Measurements from ENCODE around the gene CORO2B.

The CORO2B gene

GRCh38 chr15:68617777-68618176 lies 39.0 kb downstream of the CORO2B start:
- Histone ChIP-seq H3K27me3 (replicated peaks; ENCODE audit: insufficient read depth, low read length) (no peaks in the 10 kb centered on the region), H3K9ac (ENCODE audit: low read length) (no peak overlapping the region), H3K9me2 (replicated peaks; ENCODE audit: insufficient read depth, low read length) (no peaks in the 10 kb centered on the region), H3F3A (ENCODE audit: insufficient read depth, low read length) (no peaks in the 10 kb centered on the region), H3K4me3 (ENCODE audit: low read length) (no peak overlapping the region), H3K4me2 (ENCODE audit: low read depth, low read length) (no peak overlapping the region), H3K4me1 (ENCODE audit: low read length) (no peaks in the 10 kb centered on the region), H3K9me3 (replicated peaks; ENCODE audit: insufficient read depth, low read length) (no peaks in the 10 kb centered on the region), H3K27ac (ENCODE audit: low read length) (no peak overlapping the region), H2AFZ (ENCODE audit: low read length) (no peak overlapping the region), H3K79me2 (ENCODE audit: low read length) (no peaks in the 10 kb centered on the region), H3K36me3 (replicated peaks; ENCODE audit: insufficient read depth, low read length) (no peaks in the 10 kb centered on the region), H4K20me1 (ENCODE audit: insufficient read depth, low read length) (no peaks in the 10 kb centered on the region)
- TF ChIP-seq EZH2 (optimal IDR thresholded peaks at IDR 0.05; ENCODE audit: low read depth, low read length) (no peak), CTCF (IDR thresholded peaks at IDR 0.05; ENCODE audit: low read length) (no peak), EZH2phosphoT487 (IDR thresholded peaks at IDR 0.05; ENCODE audit: low read length) (no peak)
- DNase-seq = no peak

- no peak for TF ChIP-seq CTCF (IDR thresholded peaks at IDR 0.05; ENCODE audit: low read length)
- no peak for TF ChIP-seq EZH2phosphoT487 (IDR thresholded peaks at IDR 0.05; ENCODE audit: low read length)
- no peak for TF ChIP-seq EZH2 (optimal IDR thresholded peaks at IDR 0.05; ENCODE audit: low read depth, low read length)
- no peaks in the 10 kb centered on the region for H3K79me2 ChIP-seq (ENCODE audit: low read length)
- no peaks in the 10 kb centered on the region for H3K9me3 ChIP-seq (replicated peaks; ENCODE audit: insufficient read depth, low read length)
- no peaks in the 10 kb centered on the region for H3K4me1 ChIP-seq (ENCODE audit: low read length)
- no peaks in the 10 kb centered on the region for H3F3A ChIP-seq (ENCODE audit: insufficient read depth, low read length)
- H4K20me1 ChIP-seq (ENCODE audit: insufficient read depth, low read length) = no peaks in the 10 kb centered on the region
- H3K27me3 ChIP-seq (replicated peaks; ENCODE audit: insufficient read depth, low read length) = no peaks in the 10 kb centered on the region
- no peak overlapping the region for H3K4me3 ChIP-seq (ENCODE audit: low read length)
- no peaks in the 10 kb centered on the region for H3K9me2 ChIP-seq (replicated peaks; ENCODE audit: insufficient read depth, low read length)
- H2AFZ ChIP-seq (ENCODE audit: low read length) = no peak overlapping the region
- no peak overlapping the region for H3K27ac ChIP-seq (ENCODE audit: low read length)
- no peaks in the 10 kb centered on the region for H3K36me3 ChIP-seq (replicated peaks; ENCODE audit: insufficient read depth, low read length)
- no peak overlapping the region for H3K4me2 ChIP-seq (ENCODE audit: low read depth, low read length)
- H3K9ac ChIP-seq (ENCODE audit: low read length) = no peak overlapping the region
- no peak for DNase-seq
Observed at GRCh38 chr15:68618394-68618793, 39.6 kb downstream of the CORO2B start.

GRCh38 chr15:68618908-68619698 lies 40.3 kb downstream of the CORO2B start:
- Histone ChIP-seq H3K27me3 (replicated peaks; ENCODE audit: insufficient read depth, low read length) (no peaks in the 10 kb centered on the region), H3K9me3 (replicated peaks; ENCODE audit: insufficient read depth, low read length) (no peaks in the 10 kb centered on the region), H3K79me2 (ENCODE audit: low read length) (no peaks in the 10 kb centered on the region), H3F3A (ENCODE audit: insufficient read depth, low read length) (no peaks in the 10 kb centered on the region), H3K4me3 (ENCODE audit: low read length) (no peak overlapping the region), H3K36me3 (replicated peaks; ENCODE audit: insufficient read depth, low read length) (no peaks in the 10 kb centered on the region), H3K4me2 (ENCODE audit: low read depth, low read length) (no peak overlapping the region), H3K9ac (ENCODE audit: low read length) (no peak overlapping the region), H3K4me1 (ENCODE audit: low read length) (no peaks in the 10 kb centered on the region), H3K27ac (ENCODE audit: low read length) (no peak overlapping the region), H3K9me2 (replicated peaks; ENCODE audit: insufficient read depth, low read length) (no peaks in the 10 kb centered on the region), H4K20me1 (ENCODE audit: insufficient read depth, low read length) (no peaks in the 10 kb centered on the region), H2AFZ (ENCODE audit: low read length) (no peak overlapping the region)
- no peak for TF ChIP-seq CTCF (IDR thresholded peaks at IDR 0.05; ENCODE audit: low read length)
- DNase-seq = no peak
